ENCODE results near the gene NCOA7.

Gene NCOA7

GRCh38 chr6:125790358-125791150 lies at the start of gene NCOA7:
TSS of gene NCOA7 (plus strand) at chr6:125790960. CDS start at chr6:125815355, 24,395 bp downstream.
- no peak for DNase-seq (ENCODE audit: low read depth)

- no peak for DNase-seq (ENCODE audit: low read depth)
Observed at GRCh38 chr6:125741336-125741735, 49.4 kb upstream of the NCOA7 start.

GRCh38 chr6:125742024-125742423 lies 48.7 kb upstream of the NCOA7 start:
- no peak for DNase-seq (ENCODE audit: low read depth)

GRCh38 chr6:125742464-125743120 lies 48.2 kb upstream of the NCOA7 start:
- DNase-seq (ENCODE audit: low read depth) = no peak

- DNase-seq (ENCODE audit: low read depth) = no peak
Observed at GRCh38 chr6:125743604-125744003, 47.2 kb upstream of the NCOA7 start.

GRCh38 chr6:125745281-125746018 lies 45.3 kb upstream of the NCOA7 start:
- no peak for DNase-seq (ENCODE audit: low read depth)

GRCh38 chr6:125746019-125746414 lies 44.7 kb upstream of the NCOA7 start:
- DNase-seq (ENCODE audit: low read depth) = no peak

GRCh38 chr6:125746731-125747588 lies 43.8 kb upstream of the NCOA7 start:
- DNase-seq (ENCODE audit: low read depth) = no peak

GRCh38 chr6:125747589-125748405 lies 43.0 kb upstream of the NCOA7 start:
- DNase-seq (ENCODE audit: low read depth) = no peak

GRCh38 chr6:125748406-125749172 lies 42.2 kb upstream of the NCOA7 start:
- no peak for DNase-seq (ENCODE audit: low read depth)

- DNase-seq (ENCODE audit: low read depth) = peak; percentile 44
Observed at GRCh38 chr6:125749173-125749864, 41.4 kb upstream of the NCOA7 start, which contains the start of gene HEY2. TSS of gene HEY2 (plus strand) at chr6:125749632. CDS start at chr6:125749777, 145 bp downstream.

GRCh38 chr6:125749865-125750691 lies 40.7 kb upstream of the NCOA7 start:
- DNase-seq (ENCODE audit: low read depth) = no peak

GRCh38 chr6:125750692-125751333 lies 39.9 kb upstream of the NCOA7 start:
- no peak for DNase-seq (ENCODE audit: low read depth)

GRCh38 chr6:125751334-125751916 lies 39.3 kb upstream of the NCOA7 start:
- DNase-seq (ENCODE audit: low read depth) = no peak

- no peak for DNase-seq (ENCODE audit: low read depth)
Observed at GRCh38 chr6:125752773-125753172, 38.0 kb upstream of the NCOA7 start.

- DNase-seq (ENCODE audit: low read depth) = no peak
Observed at GRCh38 chr6:125753218-125753936, 37.4 kb upstream of the NCOA7 start.

GRCh38 chr6:125753937-125754259 lies 36.9 kb upstream of the NCOA7 start:
- no peak for DNase-seq (ENCODE audit: low read depth)

All from HS-5 (cell line).